KOPT-K1 (cell line): ENCODE data around the gene NSUN7.
"Not testable (repeated sequence)": the region's sequence is repeated elsewhere in the genome, so short reads cannot be mapped to it uniquely, and the experiment has no call there.

ENCODE experiments used
- H3K27ac ChIP-seq: fragments of 200-600 bp; sonication (generic); 2 replicates; pipeline ENCODE4 v1.5.1; 2016; ENCODE audit warnings: antibody characterized with exemption, mild to moderate bottlenecking, low read depth, low read length; ENCODE audit not compliant: poor library complexity, severe bottlenecking
- H3K36me3 ChIP-seq: fragments of 200-600 bp; sonication (generic); 2 replicates; pipeline ENCODE4 v1.5.1; 2017; ENCODE audit warnings: antibody characterized with exemption, mild to moderate bottlenecking, low read length, moderate library complexity; ENCODE audit not compliant: insufficient read depth
- H3K9me3 ChIP-seq: fragments of 200-600 bp; sonication (generic); 2 replicates; pipeline ENCODE4 v1.5.1; 2017; ENCODE audit warnings: antibody characterized with exemption, low read length, mild to moderate bottlenecking; ENCODE audit not compliant: insufficient read depth, poor library complexity, severe bottlenecking

NSUN7 gene

GRCh38 chr4:40763228-40763716, 13.5 kb downstream of the NSUN7 start:
- Histone ChIP-seq H3K36me3 (no peaks in the 10 kb centered on the region), H3K27ac (no peak overlapping the region), H3K9me3 (no peaks in the 10 kb centered on the region)

- Histone ChIP-seq H3K9me3 (no peaks in the 10 kb centered on the region), H3K36me3 (no peaks in the 10 kb centered on the region), H3K27ac (no peak overlapping the region)
Measured at GRCh38 chr4:40769266-40769665, 19.5 kb downstream of the NSUN7 start.

- Histone ChIP-seq H3K36me3 (no peaks in the 10 kb centered on the region), H3K9me3 (peaks cover 6% of the 10 kb centered on the region), H3K27ac (no peak overlapping the region)
Measured at GRCh38 chr4:40778090-40778489, 28.3 kb downstream of the NSUN7 start.

GRCh38 chr4:40782876-40783275, 33.1 kb downstream of the NSUN7 start:
- Histone ChIP-seq H3K36me3 (no peaks in the 10 kb centered on the region), H3K27ac (no peak overlapping the region), H3K9me3 (peaks cover 2% of the 10 kb centered on the region)

- Histone ChIP-seq H3K9me3 (no peaks in the 10 kb centered on the region), H3K27ac (no peak overlapping the region), H3K36me3 (no peaks in the 10 kb centered on the region)
Measured at GRCh38 chr4:40785727-40786126, 36.0 kb downstream of the NSUN7 start.

- Histone ChIP-seq H3K27ac (no peak overlapping the region), H3K36me3 (no peaks in the 10 kb centered on the region), H3K9me3 (no peaks in the 10 kb centered on the region)
Measured at GRCh38 chr4:40788331-40788730, 38.6 kb downstream of the NSUN7 start.

GRCh38 chr4:40789031-40789430, 39.3 kb downstream of the NSUN7 start:
- H3K9me3 ChIP-seq = no peaks in the 10 kb centered on the region
- H3K27ac ChIP-seq = no peak overlapping the region
- no peaks in the 10 kb centered on the region for H3K36me3 ChIP-seq

- Histone ChIP-seq H3K9me3 (no peaks in the 10 kb centered on the region), H3K27ac (no peak overlapping the region), H3K36me3 (no peaks in the 10 kb centered on the region)
Measured at GRCh38 chr4:40789771-40790170, 40.0 kb downstream of the NSUN7 start.

- H3K36me3 ChIP-seq = no peaks in the 10 kb centered on the region
- H3K27ac ChIP-seq = no peak overlapping the region
- no peaks in the 10 kb centered on the region for H3K9me3 ChIP-seq
Measured at GRCh38 chr4:40800064-40800463, 50.3 kb downstream of the NSUN7 start.

GRCh38 chr4:40804598-40804997, 54.8 kb downstream of the NSUN7 start:
- H3K27ac ChIP-seq = no peak overlapping the region
- no peaks in the 10 kb centered on the region for H3K9me3 ChIP-seq
- H3K36me3 ChIP-seq = no peaks in the 10 kb centered on the region

GRCh38 chr4:40808926-40809457, 59.2 kb downstream of the NSUN7 start:
- Histone ChIP-seq H3K9me3 (no peaks in the 10 kb centered on the region), H3K27ac (no peak overlapping the region)

GRCh38 chr4:40811956-40812355, 62.2 kb downstream of the NSUN7 start:
- Histone ChIP-seq H3K9me3 (no peaks in the 10 kb centered on the region), H3K27ac (no peak overlapping the region), H3K36me3 (no peaks in the 10 kb centered on the region)

More at GRCh38 chr4:40808926-40809457, 59.2 kb downstream of the NSUN7 start:
- H3K36me3 ChIP-seq = no peaks in the 10 kb centered on the region

GRCh38 chr4:40812386-40812785, 62.6 kb downstream of the NSUN7 start:
- H3K27ac ChIP-seq = no peak overlapping the region
- no peaks in the 10 kb centered on the region for H3K9me3 ChIP-seq
- no peaks in the 10 kb centered on the region for H3K36me3 ChIP-seq

- Histone ChIP-seq H3K9me3 (no peaks in the 10 kb centered on the region), H3K36me3 (no peaks in the 10 kb centered on the region), H3K27ac (no peak overlapping the region)
Measured at GRCh38 chr4:40812856-40813255, 63.1 kb downstream of the NSUN7 start.

- not testable (repeated sequence) for H3K27ac ChIP-seq, H3K36me3 ChIP-seq, H3K9me3 ChIP-seq
Measured at GRCh38 chr4:40817157-40817556, 67.4 kb downstream of the NSUN7 start.

GRCh38 chr4:40820101-40820500, 70.3 kb downstream of the NSUN7 start:
- Histone ChIP-seq H3K27ac (no peak overlapping the region), H3K36me3 (no peaks in the 10 kb centered on the region), H3K9me3 (no peaks in the 10 kb centered on the region)
